ENCODE results near the gene TP53INP2. TPM values are rescaled to one million over a fixed set of nuclear protein-coding genes. Genes with fewer than 3 reads are reported as not detected.

The TP53INP2 gene
- total RNA-seq, 2 donors from 2014 or later: 59.5 to 66.0 TPM

DNA sequence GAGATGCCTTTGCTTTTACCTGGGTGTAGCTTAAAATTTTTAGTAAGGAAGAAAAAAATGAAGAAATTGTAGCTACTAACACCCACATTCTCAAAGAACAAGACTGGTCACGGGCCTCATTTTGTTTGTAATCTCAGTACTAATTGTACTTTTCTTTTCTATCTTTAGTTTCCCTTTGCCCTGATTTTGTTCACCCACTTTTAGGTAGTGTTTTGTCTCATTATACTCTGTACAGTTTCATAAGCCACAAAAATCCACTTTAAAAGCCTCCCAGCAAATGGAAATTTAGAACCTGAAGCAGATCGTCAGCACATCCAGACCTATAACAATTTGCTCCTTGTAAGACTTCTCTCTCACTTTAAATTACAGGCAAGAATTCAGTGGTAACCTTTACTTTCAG, 43.3 kb downstream of the TP53INP2 start:
- no peak for DNase-seq (ENCODE audit: low spot score)
- peaks cover 0 to 8% of the 10 kb centered on the region in 2 donors for H3K4me1 ChIP-seq
- H3K9me3 ChIP-seq: no peaks in the 10 kb centered on the region
- peaks cover 53% of the 10 kb centered on the region for H3K36me3 ChIP-seq
- H3K4me3 ChIP-seq: no peak overlapping the region
- TF ChIP-seq, protein P1, sequence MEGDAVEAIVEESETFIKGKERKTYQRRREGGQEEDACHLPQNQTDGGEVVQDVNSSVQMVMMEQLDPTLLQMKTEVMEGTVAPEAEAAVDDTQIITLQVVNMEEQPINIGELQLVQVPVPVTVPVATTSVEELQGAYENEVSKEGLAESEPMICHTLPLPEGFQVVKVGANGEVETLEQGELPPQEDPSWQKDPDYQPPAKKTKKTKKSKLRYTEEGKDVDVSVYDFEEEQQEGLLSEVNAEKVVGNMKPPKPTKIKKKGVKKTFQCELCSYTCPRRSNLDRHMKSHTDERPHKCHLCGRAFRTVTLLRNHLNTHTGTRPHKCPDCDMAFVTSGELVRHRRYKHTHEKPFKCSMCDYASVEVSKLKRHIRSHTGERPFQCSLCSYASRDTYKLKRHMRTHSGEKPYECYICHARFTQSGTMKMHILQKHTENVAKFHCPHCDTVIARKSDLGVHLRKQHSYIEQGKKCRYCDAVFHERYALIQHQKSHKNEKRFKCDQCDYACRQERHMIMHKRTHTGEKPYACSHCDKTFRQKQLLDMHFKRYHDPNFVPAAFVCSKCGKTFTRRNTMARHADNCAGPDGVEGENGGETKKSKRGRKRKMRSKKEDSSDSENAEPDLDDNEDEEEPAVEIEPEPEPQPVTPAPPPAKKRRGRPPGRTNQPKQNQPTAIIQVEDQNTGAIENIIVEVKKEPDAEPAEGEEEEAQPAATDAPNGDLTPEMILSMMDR (IDR thresholded peaks at IDR 0.05): no peak
- no peaks in the 10 kb centered on the region for H3K27me3 ChIP-seq
- no peak overlapping the region for H3K27ac ChIP-seq

DNA sequence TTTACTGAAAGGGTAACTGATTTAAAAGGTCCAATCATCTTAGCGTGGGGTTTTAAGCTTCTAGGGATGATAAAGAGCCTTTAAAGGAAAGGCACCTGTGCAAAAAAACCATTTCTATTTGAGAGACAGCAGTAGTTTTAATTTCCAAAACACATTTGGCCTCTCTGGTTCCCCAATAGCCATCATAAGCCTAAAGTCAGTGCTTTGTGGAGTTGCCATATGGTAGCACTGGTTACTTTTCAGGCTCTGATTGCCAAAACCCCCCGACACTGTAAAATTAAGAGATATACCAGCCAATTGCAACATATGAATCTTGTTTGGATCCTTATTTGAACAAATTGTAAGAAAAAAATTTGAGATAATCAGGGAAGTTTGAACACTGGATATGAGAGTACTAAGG, 44.6 kb downstream of the TP53INP2 start:
- H3K4me1 ChIP-seq: peaks cover 0 to 8% of the 10 kb centered on the region in 2 donors
- no peak for DNase-seq (ENCODE audit: low spot score)
- TF ChIP-seq, protein P1 (IDR thresholded peaks at IDR 0.05): no peak
- peaks cover 49% of the 10 kb centered on the region for H3K36me3 ChIP-seq
- no peak overlapping the region for H3K4me3 ChIP-seq
- no peaks in the 10 kb centered on the region for H3K9me3 ChIP-seq
- H3K27ac ChIP-seq: no peak overlapping the region
- no peaks in the 10 kb centered on the region for H3K27me3 ChIP-seq

DNA sequence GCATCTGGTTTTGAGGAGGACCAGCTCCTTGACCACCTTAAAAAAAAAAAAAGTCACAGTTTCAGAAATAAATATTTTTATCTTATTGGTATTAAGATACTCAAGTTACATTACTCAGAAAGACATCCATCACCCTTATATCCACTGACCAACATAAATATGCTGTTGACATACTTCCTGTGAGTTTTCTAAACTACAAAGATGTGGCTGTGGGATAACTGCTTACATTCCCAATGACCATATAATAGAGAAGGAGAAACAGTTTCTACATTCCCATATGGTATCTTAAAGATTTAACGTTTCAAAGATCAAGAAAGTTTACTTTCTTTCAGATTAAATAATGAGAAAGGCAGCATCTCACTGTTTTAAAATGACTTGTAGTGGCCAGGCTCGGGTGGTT, 46.3 kb downstream of the TP53INP2 start:
- DNase-seq (ENCODE audit: low spot score): no peak
- H3K36me3 ChIP-seq: peaks cover 56% of the 10 kb centered on the region
- H3K27ac ChIP-seq: no peak overlapping the region
- TF ChIP-seq, protein P1 (IDR thresholded peaks at IDR 0.05): no peak
- H3K4me3 ChIP-seq: no peak overlapping the region
- H3K9me3 ChIP-seq: no peaks in the 10 kb centered on the region
- no peaks in the 10 kb centered on the region for H3K27me3 ChIP-seq
- peaks cover 0 to 1% of the 10 kb centered on the region in 2 donors for H3K4me1 ChIP-seq

DNA sequence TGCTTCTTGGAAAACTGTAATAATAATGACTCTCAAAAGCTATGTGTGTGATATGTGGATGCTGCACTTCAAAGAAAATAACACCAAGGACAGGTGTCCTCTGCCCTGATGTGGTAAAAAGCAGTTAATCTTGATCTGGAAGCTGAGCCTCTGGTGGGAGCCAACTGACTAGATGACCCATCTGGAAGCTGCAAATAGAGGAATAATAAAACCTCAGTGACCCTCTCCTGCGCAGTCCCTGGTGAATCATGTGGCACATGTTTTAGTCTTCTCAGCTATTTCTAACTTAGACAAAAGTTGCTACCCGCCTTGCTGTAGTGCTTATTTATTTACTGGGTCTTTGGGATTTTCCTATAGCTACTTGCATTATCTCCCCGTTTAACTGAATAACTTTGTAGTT, 47.3 kb downstream of the TP53INP2 start:
- TF ChIP-seq, protein P1 (IDR thresholded peaks at IDR 0.05): no peak
- H3K4me1 ChIP-seq: no peaks in the 10 kb centered on the region
- no peaks in the 10 kb centered on the region for H3K27me3 ChIP-seq
- no peak overlapping the region for H3K4me3 ChIP-seq
- no peaks in the 10 kb centered on the region for H3K9me3 ChIP-seq
- no peak for DNase-seq (ENCODE audit: low spot score)
- H3K36me3 ChIP-seq: peaks cover 58% of the 10 kb centered on the region
- no peak overlapping the region for H3K27ac ChIP-seq

DNA sequence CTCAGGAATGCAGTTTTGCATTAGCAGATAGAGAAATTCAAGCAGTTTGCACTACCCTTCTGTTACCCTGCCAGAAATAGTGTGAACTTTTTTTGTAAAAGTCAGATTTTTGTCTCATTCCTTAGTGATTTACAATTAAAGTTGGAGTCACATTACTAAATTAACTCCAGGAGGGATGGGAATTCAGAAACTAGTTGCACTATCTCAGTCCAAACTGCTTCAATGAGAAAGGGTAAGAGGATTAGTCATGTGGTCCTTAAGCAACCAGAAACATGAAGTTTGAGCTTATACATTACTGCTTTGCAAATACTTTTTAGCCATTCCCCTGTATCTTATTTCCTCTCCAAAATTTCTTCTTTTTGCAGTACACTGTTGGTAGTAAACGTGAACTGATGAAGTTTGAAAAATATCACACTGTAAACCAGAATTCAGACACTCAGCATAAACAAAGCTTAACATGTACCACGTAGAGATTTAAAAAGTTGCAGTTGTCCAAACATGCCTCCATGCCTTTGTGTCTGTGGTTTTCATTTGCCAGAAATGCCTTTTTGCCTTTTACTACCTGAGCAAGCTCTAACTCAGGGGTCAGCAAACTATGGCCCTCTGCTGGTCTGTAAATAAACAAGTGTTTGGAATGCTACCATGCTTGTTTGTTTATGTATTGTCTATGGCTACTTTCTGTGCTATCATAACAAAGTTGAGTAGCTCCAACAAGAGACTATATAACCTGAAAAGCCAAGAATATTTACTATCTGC, 49.7 kb downstream of the TP53INP2 start:
- Histone ChIP-seq H3K27ac (no peak overlapping the region), H3K27me3 (no peaks in the 10 kb centered on the region), H3K4me1 (no peaks in the 10 kb centered on the region), H3K9me3 (no peaks in the 10 kb centered on the region), H3K4me3 (no peak overlapping the region), H3K36me3 (peaks cover 72% of the 10 kb centered on the region)
- DNase-seq (ENCODE audit: low spot score): no peak
- TF ChIP-seq, protein P1 (IDR thresholded peaks at IDR 0.05): no peak

DNA sequence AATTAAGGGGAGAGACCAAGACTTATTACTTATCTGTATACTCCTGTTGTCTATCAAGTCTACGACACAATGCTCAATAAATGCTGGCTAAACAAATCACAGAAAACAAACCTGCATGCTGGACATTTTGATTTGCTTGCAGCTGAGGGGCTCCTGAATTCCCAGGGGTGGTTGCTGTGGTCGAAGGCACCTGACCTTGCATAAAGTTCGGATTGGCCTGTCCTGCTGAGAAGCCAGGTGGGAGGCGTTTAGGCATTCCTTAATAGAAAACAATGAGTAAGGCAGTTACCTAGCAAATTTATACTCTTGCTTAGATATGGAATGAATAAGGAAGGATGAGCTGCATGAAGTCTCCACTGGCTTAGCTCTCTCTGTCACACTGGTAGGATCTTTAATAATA, 50.5 kb downstream of the TP53INP2 start:
- no peaks in the 10 kb centered on the region for H3K9me3 ChIP-seq
- TF ChIP-seq, protein P1 (IDR thresholded peaks at IDR 0.05): no peak
- H3K36me3 ChIP-seq: peaks cover 71% of the 10 kb centered on the region
- DNase-seq (ENCODE audit: low spot score): no peak
- H3K27me3 ChIP-seq: no peaks in the 10 kb centered on the region
- H3K4me1 ChIP-seq: no peaks in the 10 kb centered on the region
- H3K4me3 ChIP-seq: no peak overlapping the region
- no peak overlapping the region for H3K27ac ChIP-seq

Measured in right atrium auricular region (tissue), 2 donors.